Spleen (tissue), 11 donors: ENCODE measurements around the gene SPG7. TPM values are rescaled to one million over a fixed set of nuclear protein-coding genes. Genes with fewer than 3 reads are reported as not detected.

Experiments
- DNase-seq: peaks from one replicate; pipeline ENCODE4 v3.0.0-alpha.2; 2020
- H3K27ac ChIP-seq, 8 donors: fragments of 200-600 bp; sonication (generic) in 7 of 8; 1 replicate in 4 of 8; 2 replicates in 4 of 8; pipeline versions ENCODE4 v1.5.0 to v1.8.0; 2016 to 2021; ENCODE audit warnings: inconsistent platforms in 4 of 8, mild to moderate bottlenecking in 4 of 8, moderate library complexity in 1 of 8
- H3K27me3 ChIP-seq, 7 donors: fragments of 200-600 bp; sonication (generic) in 6 of 7; replicated peaks in 1 of 7; 1 replicate in 4 of 7; 2 replicates in 3 of 7; pipeline versions ENCODE4 v1.5.0 to v1.8.0; 2016 to 2021; ENCODE audit warnings: inconsistent platforms in 3 of 7, mild to moderate bottlenecking in 1 of 7
- H3K36me3 ChIP-seq, 6 donors: fragments of 200-600 bp; sonication (generic) in 5 of 6; 1 replicate in 4 of 6; 2 replicates in 2 of 6; pipeline versions ENCODE4 v1.5.0 to v1.8.0; 2016 to 2021; ENCODE audit warnings: inconsistent platforms in 2 of 6
- H3K4me1 ChIP-seq, 6 donors: fragments of 200-600 bp; sonication (generic) in 5 of 6; 1 replicate in 3 of 6; 2 replicates in 3 of 6; pipeline versions ENCODE4 v1.5.0 to v1.8.0; 2016 to 2021; ENCODE audit warnings: inconsistent platforms in 3 of 6
- H3K4me3 ChIP-seq, 8 donors: fragments of 200-600 bp; sonication (generic) in 7 of 8; 1 replicate in 4 of 8; 2 replicates in 4 of 8; pipeline versions ENCODE4 v1.5.0 to v1.8.0; 2016 to 2021; ENCODE audit warnings: inconsistent platforms in 4 of 8, mild to moderate bottlenecking in 4 of 8, moderate library complexity in 2 of 8
- H3K9me3 ChIP-seq, 8 donors: fragments of 200-600 bp; sonication (generic) in 7 of 8; 1 replicate in 4 of 8; 2 replicates in 4 of 8; pipeline versions ENCODE4 v1.5.0 to v1.8.0; 2016 to 2021; ENCODE audit warnings: inconsistent platforms in 4 of 8
- POLR2A ChIP-seq, 3 donors: fragments of 450-650 bp; IDR thresholded peaks; one replicate each; pipeline ENCODE4 v1.5.1; 2017; ENCODE audit warnings: antibody characterized with exemption in 3 of 3, mild to moderate bottlenecking in 1 of 3
- POLR2AphosphoS5 ChIP-seq, 3 donors: sonication (generic); formaldehyde crosslinking; IDR thresholded peaks; one replicate each; pipeline ENCODE4 v1.5.1; 2017; ENCODE audit warnings: antibody characterized with exemption in 3 of 3
- WGBS, 5 donors: extraction: QIAGEN DNeasy Blood & Tissue Kit in 3 of 5; methylation state at CpG; one replicate each; pipeline versions ENCODE4 v1.1.5 to v1.1.7; 2013 to 2018; 5-methylcytosine and 5-hydroxymethylcytosine counted together
- intact Hi-C: fragments of 100-400 bp; cut with DNase I; formaldehyde crosslinking; loops from one replicate; pipeline ENCODE4 v1.15.0; 2023; ENCODE audit warnings: low total_unique reads
- polyA plus RNA-seq, 3 donors: library from polyadenylated mRNA; stranded (reverse); fragments of 200-250 nt; gene quantifications; one replicate each; pipeline ENCODE4 v1.2.1, GENCODE V29; 2013
- total RNA-seq, 7 donors: library from RNA; depleted of rRNA in 3 of 7; stranded (reverse); fragments of >200 nt in 3 of 7; fragmentation: NEBNext Ultra II Directional in 4 of 7; extraction: Animal tissue kit (Norgen Biotek cat#: 25700) in 4 of 7; gene quantifications; one replicate each; pipeline versions ENCODE4 v1.1.0 to v1.2.1, GENCODE V29; 2016 to 2021
- TF ChIP-seq, protein P1 (sequence below), 11 experiments: fragments of 200-600 bp in 7 of 11; fragments of 450-650 bp in 4 of 11; sonication (generic) in 4 of 11; IDR thresholded peaks in 8 of 11; conservative IDR thresholded peaks in 3 of 11; 1 replicate in 7 of 11; 2 replicates in 4 of 11; pipeline versions ENCODE4 v1.4.0 to v1.8.0; 2016 to 2021; ENCODE audit warnings: antibody characterized with exemption in 11 of 11, inconsistent platforms in 4 of 11, mild to moderate bottlenecking in 1 of 11
- donor health status: healthy with polysubstance abuse.
- donor health status: DM: no; HTN: no; CAD: no; lungs with moderate emphysema.
- donor health status: DM: no; HTN: no; CAD: no.
- donor health status: Bipolar disorder and iron deficiency.
- donor health status: healthy.
- donor health status: DM: no; HTN: no; CAD: no.
- donor health status: DM: yes; HTN: yes; CAD: no.

The SPG7 gene
- total and polyA plus RNA-seq, 10 donors: 64.5 to 260 (median 144) TPM

DNA sequence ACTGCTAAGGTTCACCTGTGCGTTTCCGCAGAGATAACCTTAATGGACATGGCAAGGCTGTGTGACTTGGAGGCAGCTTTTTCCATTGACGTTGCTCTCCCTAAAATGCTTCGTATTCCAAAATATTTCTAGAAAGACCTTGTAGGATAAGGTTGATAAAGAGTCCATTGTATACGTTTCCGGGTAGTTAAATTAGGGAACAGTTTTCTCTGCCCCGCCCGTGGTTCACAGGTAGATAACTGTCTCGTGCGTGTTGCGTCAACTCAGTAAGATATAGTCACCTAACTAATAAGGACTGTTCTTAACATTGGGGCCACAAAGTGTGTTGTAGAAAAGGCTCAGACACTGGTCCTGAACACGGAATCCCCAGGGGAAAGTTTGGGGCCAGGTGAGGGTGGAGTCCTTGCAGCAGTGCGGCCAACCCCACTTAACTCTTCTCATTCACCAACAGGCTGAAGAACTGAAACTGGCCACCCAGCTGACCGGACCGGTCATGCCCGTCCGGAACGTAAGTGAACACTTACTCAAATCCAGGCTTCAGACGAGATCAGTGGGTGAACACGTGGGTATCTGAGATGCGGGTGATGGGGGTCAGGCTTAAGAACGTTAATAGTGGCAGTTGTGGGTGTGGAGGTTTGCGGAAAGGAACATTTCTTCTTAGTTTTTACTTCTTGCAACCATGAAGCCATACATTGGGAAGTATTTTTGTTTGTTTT, 53.8 kb downstream of the SPG7 start:
- H3K4me1 ChIP-seq: peaks cover 27 to 86% (median 74%) of the 10 kb centered on the region in 6 donors
- TF ChIP-seq POLR2AphosphoS5 (IDR thresholded peaks at IDR 0.05) (no peak), POLR2A (IDR thresholded peaks at IDR 0.05) (no peak)
- intact Hi-C loops: no loop called here
- 56 to 68% (median 60%) methylated on average over 23 of the region's 23 CpGs for WGBS, 5 donors
- no peak for DNase-seq
- H3K27me3 ChIP-seq: no peaks in the 10 kb centered on the region
- peak overlapping the region in 5 of 8 donors; percentile 91 to 99 (median 97) for H3K27ac ChIP-seq
- no peaks in the 10 kb centered on the region for H3K9me3 ChIP-seq
- peaks cover 0 to 43% (median 36%) of the 10 kb centered on the region in 6 donors for H3K36me3 ChIP-seq
- H3K4me3 ChIP-seq: peak overlapping the region; percentile 72 to 97 (median 80)

DNA sequence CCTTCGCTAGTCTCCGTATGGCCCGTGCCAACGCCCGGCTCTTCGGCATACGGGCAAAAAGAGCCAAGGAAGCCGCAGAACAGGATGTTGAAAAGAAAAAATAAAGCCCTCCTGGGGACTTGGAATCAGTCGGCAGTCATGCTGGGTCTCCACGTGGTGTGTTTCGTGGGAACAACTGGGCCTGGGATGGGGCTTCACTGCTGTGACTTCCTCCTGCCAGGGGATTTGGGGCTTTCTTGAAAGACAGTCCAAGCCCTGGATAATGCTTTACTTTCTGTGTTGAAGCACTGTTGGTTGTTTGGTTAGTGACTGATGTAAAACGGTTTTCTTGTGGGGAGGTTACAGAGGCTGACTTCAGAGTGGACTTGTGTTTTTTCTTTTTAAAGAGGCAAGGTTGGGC, 54.7 kb downstream of the SPG7 start:
- Histone ChIP-seq H3K27me3 (no peaks in the 10 kb centered on the region), H3K9me3 (no peaks in the 10 kb centered on the region), H3K4me3 (no peak overlapping the region), H3K4me1 (peaks cover 27 to 77% (median 66%) of the 10 kb centered on the region in 6 donors), H3K27ac (no peak overlapping the region), H3K36me3 (peaks cover 0 to 43% (median 36%) of the 10 kb centered on the region in 6 donors)
- intact Hi-C loops: no loop called here
- TF ChIP-seq, protein P1, sequence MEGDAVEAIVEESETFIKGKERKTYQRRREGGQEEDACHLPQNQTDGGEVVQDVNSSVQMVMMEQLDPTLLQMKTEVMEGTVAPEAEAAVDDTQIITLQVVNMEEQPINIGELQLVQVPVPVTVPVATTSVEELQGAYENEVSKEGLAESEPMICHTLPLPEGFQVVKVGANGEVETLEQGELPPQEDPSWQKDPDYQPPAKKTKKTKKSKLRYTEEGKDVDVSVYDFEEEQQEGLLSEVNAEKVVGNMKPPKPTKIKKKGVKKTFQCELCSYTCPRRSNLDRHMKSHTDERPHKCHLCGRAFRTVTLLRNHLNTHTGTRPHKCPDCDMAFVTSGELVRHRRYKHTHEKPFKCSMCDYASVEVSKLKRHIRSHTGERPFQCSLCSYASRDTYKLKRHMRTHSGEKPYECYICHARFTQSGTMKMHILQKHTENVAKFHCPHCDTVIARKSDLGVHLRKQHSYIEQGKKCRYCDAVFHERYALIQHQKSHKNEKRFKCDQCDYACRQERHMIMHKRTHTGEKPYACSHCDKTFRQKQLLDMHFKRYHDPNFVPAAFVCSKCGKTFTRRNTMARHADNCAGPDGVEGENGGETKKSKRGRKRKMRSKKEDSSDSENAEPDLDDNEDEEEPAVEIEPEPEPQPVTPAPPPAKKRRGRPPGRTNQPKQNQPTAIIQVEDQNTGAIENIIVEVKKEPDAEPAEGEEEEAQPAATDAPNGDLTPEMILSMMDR (IDR thresholded peaks at IDR 0.05 in 8 of 11, conservative IDR thresholded peaks at IDR 0.05 in 3 of 11): no peak
- TF ChIP-seq POLR2AphosphoS5 (IDR thresholded peaks at IDR 0.05) (no peak), POLR2A (IDR thresholded peaks at IDR 0.05) (no peak)
- DNase-seq: no peak
- WGBS, 5 donors: 81 to 88% (median 84%) methylated on average over 12 of the region's 12 CpGs

DNA sequence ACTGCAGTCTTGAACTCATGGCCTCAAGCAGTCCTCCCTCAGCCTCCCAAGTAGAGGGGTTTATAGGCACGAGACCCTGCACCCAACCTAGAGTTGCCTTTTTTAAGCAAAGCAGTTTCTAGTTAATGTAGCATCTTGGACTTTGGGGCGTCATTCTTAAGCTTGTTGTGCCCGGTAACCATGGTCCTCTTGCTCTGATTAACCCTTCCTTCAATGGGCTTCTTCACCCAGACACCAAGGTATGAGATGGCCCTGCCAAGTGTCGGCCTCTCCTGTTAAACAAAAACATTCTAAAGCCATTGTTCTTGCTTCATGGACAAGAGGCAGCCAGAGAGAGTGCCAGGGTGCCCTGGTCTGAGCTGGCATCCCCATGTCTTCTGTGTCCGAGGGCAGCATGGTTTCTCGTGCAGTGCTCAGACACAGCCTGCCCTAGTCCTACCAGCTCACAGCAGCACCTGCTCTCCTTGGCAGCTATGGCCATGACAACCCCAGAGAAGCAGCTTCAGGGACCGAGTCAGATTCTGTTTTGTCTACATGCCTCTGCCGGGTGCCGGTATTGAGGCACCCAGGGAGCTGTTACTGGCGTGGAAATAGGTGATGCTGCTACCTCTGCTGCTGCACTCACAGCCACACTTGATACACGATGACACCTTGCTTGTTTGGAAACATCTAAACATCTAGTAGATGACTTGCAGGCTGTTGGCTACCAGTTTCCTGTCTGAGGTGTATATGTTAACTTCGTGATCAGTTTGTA, 55.6 kb downstream of the SPG7 start:
- no peaks in the 10 kb centered on the region for H3K9me3 ChIP-seq
- H3K36me3 ChIP-seq: peaks cover 0 to 43% (median 36%) of the 10 kb centered on the region in 6 donors
- no peak overlapping the region for H3K4me3 ChIP-seq
- 56 to 84% (median 79%) methylated on average over 11 to 12 of the region's 12 CpGs for WGBS, 5 donors
- no peak overlapping the region for H3K27ac ChIP-seq
- intact Hi-C loops: no loop called here
- no peak for DNase-seq
- peaks cover 27 to 72% (median 65%) of the 10 kb centered on the region in 6 donors for H3K4me1 ChIP-seq
- H3K27me3 ChIP-seq: peaks cover 0 to 3% (median 0%) of the 10 kb centered on the region in 7 donors
- TF ChIP-seq POLR2AphosphoS5 (IDR thresholded peaks at IDR 0.05) (peak in 2 of 3 donors; percentile 30 to 47), POLR2A (IDR thresholded peaks at IDR 0.05) (no peak)
- TF ChIP-seq, protein P1 (IDR thresholded peaks at IDR 0.05 in 8 of 11, conservative IDR thresholded peaks at IDR 0.05 in 3 of 11): no peak

DNA sequence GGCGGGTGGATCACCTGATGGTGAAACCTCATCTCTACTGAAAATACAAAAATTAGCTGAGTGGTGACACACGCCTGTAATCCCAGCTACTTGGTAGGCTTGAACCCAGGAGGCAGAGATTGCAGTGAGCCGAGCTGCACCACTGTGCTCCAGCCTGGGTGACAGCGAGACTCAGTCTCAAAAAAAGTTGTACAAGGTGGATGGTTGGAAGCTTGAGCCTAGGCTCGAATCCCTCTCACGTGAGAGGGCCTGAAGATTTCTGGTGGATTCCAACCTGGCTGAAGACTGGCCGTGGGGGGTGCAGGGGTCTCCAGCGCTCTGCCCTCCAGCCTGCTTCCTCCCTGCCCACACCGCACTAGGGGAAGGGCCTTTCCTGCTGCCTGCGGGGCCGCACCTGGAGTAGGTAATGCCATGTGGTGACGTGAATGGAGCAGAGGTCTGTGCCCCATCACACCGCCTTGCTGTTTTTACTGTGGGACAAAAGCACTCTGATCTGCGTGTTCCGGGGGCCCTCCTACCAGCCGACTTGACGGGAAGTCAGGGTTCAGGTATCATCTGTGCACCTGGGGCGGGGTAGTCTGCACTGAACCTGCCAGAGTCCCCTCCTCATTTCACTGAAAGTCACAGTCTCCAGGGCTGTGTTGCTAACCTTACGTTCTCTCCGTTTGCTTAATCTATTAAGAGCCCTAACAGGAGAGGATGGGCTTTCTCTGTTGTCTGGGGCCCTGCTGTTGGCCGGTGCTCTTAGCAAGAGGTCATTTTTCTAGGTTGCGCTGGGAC, 56.5 kb downstream of the SPG7 start:
- Histone ChIP-seq H3K36me3 (peaks cover 0 to 43% (median 36%) of the 10 kb centered on the region in 6 donors), H3K27ac (no peak overlapping the region), H3K27me3 (peaks cover 0 to 12% (median 0%) of the 10 kb centered on the region in 7 donors), H3K4me3 (no peak overlapping the region), H3K9me3 (no peaks in the 10 kb centered on the region), H3K4me1 (peaks cover 27 to 64% (median 57%) of the 10 kb centered on the region in 6 donors)
- TF ChIP-seq POLR2A (IDR thresholded peaks at IDR 0.05) (no peak), POLR2AphosphoS5 (IDR thresholded peaks at IDR 0.05) (peak; percentile 59 to 67 (median 60))
- TF ChIP-seq, protein P1 (IDR thresholded peaks at IDR 0.05 in 8 of 11, conservative IDR thresholded peaks at IDR 0.05 in 3 of 11): no peak
- intact Hi-C loops: no loop called here
- DNase-seq: no peak
- 63 to 84% (median 71%) methylated on average over 21 to 22 of the region's 22 CpGs for WGBS, 5 donors
